Breast epithelium (tissue), 3 donors: ENCODE results near the gene PLEKHA6.

Experiments used
- CTCF ChIP-seq, 3 donors: fragments of 450-650 bp; IDR thresholded peaks; one replicate each; pipeline ENCODE4 v1.5.1; 2016 to 2017; ENCODE audit warnings: antibody characterized with exemption in 3 of 3, mild to moderate bottlenecking in 3 of 3, moderate library complexity in 3 of 3
- POLR2A ChIP-seq: fragments of 450-650 bp; IDR thresholded peaks from one replicate; pipeline ENCODE4 v1.6.1; 2016; ENCODE audit warnings: antibody characterized with exemption, mild to moderate bottlenecking, moderate library complexity

GRCh38 chr1:204322339-204322868, 37.3 kb downstream of the PLEKHA6 start:
- no peak for TF ChIP-seq CTCF (IDR thresholded peaks at IDR 0.05)
- TF ChIP-seq POLR2A, result no peak
